COLO668 (cell line): ENCODE results near the gene CPXM2.

Experiments
- DNase-seq: peaks from one replicate; lab custom pipeline; 2025; ENCODE audit not compliant: unreplicated experiment; lab: John Stamatoyannopoulos, UW

Gene CPXM2

DNA sequence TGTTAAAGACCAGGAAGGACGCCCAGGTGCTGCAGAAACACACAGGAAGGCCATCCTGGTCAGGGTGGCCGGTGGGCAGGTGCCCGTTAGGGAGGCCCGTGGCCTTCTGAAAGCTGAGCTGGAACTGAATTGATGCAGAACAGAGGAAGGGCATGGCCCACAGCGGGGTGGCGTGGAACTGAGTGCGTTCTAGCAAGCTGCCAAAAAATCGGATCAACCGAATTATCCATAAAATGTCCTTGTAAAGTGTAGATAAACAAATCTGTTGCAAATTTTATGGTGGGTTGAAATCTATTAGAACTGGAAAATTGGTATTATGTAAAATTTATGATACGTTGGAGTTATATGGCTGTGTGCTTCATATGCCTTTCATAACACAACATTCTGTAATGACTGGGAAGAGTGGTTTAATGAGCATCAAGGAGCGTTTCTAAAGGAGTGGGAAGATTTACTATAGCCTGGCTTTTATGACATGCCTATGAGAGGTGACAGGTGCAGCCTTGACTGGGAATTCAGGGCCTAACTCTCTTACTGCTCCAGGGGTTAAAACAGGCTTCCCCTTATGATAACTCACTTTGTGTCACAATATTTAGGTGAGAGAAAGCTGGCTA is 117.4 kb downstream of the CPXM2 start:
- DNase-seq: no peak

DNA sequence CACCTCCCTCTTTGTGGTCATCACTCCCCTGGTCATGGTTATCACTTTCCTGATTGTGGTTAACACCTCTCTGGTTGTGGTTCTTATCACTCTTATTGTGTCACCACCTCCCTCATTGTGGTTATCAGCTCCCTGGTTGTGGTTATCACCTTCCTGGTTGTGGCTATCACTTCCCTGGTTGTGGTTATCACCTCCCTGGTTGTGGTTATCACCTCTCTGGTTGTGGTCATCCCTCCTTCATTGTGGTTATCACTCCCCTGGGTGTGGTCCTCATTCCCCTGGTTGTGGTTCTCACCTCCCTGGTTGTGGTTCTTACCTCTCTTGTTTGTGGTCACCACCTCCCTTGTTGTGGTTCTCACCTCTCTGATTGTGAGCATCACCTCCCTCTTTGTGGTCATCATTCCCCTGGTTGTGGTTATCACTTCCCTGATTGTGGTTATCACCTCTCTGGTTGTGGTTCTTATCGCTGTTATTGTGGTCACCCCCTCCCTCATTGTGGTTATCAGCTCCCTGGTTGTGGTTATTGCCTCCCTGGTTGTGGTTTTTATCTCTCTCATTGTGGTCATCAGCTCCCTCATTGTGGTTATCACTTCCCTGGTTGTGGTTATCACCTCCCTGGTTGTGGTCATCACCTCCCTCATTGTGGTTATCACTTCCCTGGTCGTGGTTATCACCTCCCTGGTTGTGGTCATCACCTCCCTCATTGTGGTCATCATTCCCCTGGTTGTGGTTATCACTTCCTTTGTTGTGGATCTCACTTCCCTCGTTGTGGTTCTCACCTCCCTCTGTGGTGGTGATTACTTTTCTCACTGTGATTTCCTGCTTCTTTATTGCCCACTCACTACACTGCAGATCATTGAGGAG is 118.7 kb downstream of the CPXM2 start:
- DNase-seq: no peak

DNA sequence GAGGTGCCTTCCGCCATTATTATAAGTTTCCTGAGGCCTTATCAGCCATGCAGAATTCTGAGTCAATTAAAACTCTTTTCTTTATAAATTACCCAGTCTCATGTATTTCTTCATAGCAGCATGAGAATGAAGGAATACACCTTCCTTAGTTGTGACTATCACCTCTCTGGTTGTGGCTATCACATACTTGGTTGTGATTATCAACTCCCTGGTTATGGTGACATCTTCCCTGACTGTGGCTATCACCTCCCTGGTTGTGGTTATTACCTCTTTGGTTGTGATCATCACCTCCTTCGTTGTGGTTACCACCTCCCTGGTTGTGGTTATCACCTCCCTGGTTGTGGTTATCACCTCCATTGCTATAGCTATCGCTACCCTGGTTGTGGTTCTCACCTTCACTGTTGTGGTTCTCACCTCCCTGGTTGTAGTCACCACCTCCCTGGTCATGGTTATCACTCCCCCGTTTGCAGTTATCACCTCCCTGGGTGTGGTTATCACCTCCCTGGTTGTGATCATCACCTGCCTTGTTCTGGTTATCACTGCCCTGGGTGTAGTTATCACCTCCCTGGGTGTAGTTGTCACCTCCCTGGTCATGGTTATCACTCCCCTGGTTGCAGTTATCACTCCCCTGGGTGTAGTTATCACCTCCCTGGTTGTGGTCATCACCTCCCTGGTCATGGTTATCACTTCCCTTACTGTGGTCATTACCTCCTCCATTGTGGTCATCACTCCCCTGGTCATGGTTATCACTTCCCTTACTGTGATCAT is 119.5 kb downstream of the CPXM2 start:
- no peak for DNase-seq

DNA sequence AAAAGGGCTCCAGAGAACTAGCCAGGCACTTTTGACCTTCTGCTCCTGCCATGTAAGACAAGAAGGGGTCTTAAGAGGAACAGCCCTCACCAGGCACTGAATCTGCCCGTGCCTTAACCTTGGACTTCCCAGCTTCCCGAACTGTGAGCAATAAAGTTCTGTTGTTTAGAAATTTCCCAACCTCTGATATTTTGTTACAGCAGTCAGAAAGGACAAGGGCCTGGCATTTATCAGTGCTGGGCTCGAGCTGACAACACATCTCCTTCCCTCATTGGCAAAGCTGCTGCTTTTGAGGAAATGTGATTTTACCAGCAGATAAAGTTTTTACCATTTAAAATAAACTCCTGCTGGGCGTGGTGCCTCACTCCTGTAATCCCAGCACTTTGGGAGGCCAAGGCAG is 122.0 kb downstream of the CPXM2 start:
- no peak for DNase-seq

DNA sequence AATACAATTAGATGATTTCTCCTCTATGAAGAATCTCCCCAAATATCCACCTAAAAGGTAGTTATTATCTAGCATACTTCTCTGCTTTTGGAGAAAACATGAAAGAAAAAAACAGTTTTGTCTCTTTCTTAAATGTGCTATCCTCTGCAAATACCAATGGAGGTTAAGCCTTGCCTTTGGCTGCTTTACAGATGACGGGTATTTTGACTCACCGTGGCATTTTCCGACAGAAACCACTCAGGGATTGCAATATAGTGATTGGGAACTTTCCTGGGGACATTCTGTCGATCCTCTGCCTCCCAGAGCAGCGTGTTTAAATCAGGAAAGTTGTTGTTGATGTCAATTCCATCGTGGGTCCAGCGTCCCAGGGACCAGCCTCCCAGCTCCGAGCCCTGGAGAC is 124.8 kb downstream of the CPXM2 start:
- DNase-seq: no peak

DNA sequence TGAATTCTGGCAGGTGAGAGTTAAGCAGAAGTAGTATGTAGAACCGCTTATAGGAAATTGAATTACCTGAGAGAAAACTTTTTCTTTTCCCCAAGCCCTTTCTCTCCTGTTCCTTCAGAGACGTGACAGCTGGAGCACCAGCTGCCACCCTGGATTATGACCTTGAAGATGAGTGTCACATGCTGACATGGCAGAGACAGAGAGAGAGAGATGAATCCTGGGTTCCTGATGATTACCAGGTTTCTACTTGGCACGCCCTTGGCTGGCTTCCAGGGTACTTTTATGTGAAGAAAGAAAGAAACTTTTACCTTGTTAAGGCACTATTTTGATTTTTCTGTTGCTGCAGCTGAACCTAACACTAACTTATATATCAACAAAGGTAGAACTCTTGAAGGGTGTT is 125.6 kb downstream of the CPXM2 start:
- no peak for DNase-seq

DNA sequence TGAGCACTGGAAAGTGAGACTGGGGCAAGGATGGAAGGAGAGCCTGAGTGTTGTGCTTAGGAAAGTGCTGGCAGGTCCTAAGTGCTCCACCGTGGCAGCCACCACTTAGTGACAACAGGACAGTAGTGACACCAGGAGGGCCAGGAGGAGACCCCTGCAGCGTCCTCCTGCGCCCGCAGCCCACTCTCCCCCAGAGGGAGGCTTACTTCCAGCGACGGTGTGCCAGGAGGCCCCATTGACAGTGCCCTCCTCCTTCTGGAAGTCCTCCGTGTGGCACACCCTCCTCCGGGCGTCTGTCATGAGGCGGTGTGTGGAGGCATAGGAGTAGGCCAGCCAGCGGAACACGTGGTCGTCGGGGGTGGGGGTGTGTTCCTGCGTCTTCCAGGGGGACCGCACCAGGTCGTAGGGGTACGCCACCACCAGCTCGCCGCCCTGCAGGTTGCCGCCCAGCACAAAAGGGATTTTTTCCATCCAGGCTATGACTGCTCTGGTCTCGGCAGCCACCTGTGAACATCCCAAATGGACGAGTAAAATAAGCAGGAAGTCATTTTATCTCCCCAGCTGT is 129.9 kb downstream of the CPXM2 start:
- DNase-seq: no peak

DNA sequence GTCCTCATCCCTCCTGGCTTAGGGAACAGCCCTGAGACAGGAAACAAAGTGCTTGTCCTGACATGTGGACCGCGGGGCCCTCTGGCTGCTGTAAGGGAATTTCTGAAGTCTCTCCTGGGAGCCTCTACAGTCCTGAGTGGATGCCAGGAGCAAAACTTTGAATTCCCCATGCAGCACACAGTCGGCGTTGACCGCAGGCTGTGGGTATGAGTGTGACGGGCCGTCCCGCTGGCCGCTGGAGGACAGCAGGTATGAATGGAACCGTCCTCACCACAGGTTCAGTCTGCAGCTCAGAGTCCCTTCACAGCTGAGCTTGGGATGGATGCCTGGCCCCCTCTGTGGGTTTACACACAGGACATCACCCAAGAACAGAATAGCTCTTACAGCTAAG is 130.6 kb downstream of the CPXM2 start:
- DNase-seq: no peak

DNA sequence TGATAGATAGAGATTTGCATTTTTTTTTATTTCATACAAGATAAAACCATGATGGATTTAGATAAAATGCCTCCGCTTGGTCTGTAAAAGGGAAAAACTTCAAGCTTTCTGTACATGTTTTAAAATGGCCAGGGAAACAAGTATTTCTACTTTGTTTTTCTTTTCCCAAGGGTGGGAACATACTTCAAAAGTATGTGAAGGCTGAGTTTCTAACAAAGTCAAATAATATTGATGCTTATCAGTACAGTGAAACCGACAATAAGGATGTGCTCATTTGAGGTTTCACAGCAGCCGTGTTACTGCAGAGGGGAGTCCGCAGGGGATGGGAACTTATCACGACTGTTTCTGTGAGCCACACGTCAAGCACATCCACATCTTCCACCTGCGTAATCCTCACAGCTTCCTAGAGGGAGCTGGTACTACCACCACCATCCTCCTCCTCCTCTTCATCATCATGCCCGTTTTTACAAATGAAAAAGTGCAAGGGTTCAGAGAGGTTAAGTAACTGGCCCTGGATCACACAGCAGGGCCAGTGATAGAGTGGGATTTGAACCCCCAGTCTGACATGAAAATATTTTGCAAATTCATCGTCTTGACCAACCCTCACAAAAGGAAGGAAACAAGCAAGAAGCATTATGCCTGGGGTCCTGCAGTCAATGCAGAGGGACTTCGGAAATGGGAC is 131.1 kb downstream of the CPXM2 start:
- DNase-seq: no peak

DNA sequence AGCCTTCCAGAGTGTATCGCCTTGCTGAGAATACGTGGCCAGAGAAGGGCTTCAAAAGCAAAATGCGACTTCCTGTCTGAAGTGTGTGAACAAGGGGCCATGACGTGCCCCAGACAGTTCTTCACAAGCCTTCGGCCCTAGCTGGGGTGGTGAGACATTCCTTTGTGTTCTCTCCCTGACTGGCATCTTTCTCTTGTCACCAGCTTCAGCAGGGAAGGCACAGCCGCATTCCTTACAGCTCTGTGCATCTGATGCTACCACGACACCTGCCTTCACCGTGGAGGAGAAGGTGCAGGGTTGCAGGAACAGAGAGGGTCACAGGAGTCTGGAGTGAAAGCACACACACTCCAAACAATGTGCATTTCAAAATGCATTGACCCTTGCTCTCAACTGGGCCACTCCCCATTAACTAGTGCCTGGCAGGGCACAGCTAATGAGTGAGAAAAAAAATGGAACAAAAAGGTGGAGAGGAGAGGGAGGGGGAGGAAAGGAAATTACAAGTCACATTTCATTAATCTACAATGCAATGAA is 132.0 kb downstream of the CPXM2 start:
- DNase-seq: no peak

DNA sequence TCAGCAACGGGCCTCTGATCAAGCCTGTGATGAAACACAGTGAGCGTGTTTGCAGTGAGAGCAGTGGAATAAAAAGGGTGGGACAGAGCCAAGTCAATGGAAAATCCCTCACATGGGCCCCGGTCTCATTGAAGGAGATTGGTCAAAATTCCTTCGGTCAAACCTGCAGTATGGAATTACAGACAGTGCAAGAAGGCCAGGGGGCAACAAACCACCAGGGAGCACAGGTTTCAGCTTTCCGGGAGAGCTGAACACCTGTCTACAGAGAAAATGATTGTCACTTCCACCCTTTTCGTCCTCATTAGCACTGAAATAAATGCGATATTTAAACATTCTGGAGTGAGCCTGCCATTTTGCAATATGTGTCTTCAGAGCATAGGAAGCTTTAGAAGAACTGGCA is 132.6 kb downstream of the CPXM2 start:
- no peak for DNase-seq

DNA sequence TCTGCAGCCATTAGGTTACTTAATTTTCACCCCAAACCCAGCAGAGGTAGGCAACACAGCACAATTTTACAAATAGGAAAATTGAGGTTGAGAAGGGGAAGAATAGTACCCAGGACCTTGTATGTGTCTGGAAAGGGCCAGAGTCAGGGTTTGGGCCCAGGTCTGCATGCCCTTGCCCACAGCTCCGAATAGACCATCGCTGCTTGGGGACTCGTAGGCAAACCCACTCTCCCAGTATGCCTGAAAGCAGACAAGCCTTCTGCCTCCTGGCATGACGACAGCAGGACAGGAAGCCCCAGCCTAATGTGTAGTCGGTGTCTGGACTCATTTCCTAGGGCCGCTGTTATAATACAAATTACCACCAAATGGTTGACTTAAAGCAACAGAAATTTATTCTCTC is 133.8 kb downstream of the CPXM2 start:
- no peak for DNase-seq

DNA sequence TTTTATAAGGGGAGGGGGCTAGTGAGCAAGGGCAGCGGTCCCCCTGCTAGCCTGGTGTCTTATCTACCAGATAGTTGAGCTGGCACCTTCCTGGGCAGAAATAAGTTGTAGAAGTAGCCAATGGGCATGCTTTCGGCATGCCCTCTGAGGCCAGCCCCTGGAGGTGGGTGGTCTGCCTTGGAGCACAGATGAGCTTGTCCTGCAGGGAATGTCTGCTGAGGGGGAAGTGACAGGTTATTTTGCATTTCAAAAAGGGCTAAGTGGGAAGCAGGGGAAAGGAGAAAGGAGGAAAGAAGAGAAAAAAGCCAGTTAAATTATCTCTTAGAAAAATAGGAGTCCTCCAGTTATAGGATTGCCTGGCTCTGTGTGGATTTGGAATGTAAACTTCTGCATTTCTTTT is 136.5 kb downstream of the CPXM2 start:
- no peak for DNase-seq

DNA sequence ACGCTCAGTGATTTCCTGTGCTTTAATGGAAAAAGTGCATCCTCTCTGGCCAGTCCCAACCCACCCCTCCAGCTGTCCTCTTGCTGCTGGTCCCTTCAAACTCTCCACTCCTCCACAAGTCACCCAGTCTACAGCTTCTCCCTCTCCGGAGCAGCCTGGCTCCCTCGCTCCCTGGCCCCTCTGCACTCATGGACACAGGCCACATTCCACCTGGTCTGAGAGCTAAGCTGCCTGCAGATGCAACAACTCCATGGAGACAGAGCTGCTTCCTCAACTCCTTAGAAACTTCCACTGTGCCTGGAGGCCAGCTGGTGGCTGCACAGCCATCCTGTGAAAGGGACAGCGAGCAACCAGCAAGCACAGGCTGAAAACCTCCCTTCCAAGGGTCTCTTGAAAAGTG is 137.5 kb downstream of the CPXM2 start:
- no peak for DNase-seq

DNA sequence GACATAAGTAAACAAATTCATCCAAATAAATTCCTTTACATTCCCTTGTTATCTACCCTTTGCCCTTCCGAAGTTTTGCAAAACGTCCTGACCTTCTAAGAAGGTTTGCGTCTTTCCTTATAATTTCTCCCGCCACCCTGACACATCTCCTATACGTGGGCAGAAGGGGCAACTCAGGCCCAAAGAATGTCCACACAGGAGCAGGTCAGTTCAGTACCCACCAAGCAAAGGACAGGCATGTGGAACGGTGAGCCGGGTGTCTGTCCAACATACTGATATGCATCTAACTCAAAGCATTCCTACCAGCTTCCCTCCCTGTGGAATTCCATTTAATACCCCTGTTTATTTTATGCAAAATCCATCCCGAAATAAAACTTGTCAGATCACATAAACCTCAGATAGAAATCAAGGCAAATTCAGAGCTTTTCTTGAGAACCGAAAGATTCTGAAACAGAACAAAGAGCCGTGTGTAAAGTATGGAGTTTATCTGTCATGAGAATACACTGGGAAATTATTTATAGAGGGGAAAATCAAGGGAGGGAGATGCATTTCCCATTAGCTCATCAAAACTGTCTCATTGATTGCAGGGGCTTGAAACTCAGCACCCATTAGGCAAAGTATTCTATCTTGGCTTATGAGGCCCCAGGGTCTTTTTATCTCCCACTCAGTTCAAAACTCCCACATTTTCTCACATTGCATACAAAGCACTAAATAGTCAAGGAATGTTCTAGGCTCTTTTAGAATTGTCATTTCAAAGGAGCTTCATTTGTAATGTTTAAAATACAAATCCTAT is 140.1 kb downstream of the CPXM2 start:
- DNase-seq: no peak

DNA sequence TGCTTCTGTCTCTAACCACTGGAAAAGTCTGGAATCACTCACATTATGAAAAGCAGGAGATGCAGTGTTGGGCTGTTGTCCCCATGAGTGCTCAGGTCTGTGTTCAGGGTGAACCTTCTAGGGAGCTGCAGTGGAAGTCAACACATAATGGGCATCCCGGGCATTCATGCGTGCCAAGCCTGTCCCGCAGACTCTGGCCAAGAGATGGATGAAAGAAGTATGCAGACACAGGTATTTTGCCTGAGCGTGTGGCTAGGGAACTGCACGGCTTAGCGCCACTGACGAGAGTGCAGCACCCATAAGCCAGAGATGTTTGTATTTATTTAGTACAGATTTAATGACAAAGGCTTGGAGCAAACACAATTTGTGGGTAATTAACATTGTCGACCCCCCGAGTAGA is 140.7 kb downstream of the CPXM2 start:
- no peak for DNase-seq

DNA sequence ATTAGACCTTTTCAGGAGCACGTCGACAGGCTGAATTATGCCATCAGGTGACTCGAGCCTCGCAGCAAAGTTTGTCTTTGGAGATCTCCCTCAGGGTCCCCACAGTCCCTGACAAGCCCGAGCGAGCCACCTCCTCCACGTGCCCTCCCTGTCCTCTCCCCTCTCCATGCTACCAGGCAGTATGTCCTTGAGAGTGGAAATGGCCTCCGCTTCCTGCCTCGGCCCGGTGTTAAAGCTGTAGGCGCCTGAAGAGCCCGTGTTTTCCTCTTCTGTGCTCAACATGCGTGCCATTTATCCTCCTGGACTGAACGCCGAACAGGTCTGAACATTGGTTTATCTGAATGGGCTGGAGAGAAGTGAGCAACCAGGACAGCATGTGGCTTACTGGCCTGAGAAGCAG is 142.9 kb downstream of the CPXM2 start:
- no peak for DNase-seq

DNA sequence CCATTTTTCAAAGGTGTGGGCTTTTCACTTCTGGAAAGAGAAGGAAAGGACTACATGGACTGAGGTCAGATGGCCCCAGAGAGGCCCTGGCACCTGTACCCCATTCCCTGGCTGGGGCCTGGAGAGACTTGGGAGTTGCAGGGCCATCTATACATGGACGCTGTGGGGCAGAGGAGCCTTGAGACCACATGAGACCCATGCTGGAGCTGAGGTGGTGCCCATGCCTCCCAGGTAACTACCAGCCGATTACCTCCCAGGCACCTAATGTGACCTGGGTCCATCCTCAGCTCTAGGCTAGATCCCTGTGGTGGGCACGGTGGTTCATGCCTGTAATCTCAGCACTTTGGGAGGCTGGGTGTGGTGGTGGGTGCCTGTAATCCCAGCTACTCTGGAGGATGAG is 144.2 kb downstream of the CPXM2 start:
- no peak for DNase-seq

DNA sequence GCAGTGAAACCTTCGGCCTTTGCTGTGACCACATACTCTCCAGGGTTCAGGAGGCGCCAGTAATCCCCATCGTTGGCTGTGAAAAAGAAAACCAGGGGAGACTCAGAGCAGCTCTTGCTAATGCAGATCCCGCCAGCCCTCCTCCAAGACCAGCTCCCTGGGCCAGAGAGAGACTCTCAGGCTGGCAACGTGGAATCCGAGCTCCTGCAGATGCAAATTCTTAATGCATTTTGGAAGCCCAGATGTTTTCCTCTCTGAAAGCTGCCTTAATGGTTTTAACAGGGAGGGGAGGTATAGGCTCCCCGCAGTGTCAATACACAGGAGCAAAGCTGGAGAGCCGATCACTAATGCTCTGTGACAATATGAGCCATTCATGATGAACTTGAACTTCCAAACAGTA is 144.7 kb downstream of the CPXM2 start:
- no peak for DNase-seq

DNA sequence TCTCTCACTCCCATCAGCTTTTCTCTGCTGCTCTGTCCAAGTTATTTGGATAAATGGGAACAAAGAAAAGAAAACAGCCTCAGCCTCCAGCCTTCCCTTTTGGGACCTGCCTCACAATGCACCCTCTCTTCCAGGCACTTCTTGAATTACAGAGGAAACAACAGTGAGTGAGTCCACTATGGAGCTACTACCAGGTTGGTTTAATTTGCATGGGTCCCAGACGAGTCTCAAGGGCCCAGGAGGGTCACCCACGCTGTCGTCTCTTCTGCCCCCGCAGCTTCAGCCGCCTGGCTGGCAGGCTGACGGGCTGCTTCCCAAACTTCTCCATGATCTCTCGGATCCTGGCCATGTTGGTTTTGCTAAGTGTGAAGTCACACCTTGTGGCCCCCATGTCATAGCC is 145.1 kb downstream of the CPXM2 start:
- no peak for DNase-seq
